HG03196 (cell line): ENCODE measurements around the gene CXCR6.

Experiments used
- ATAC-seq: cut with Tn5 transposase; IDR thresholded peaks from one replicate; pipeline ENCODE4 v1.9.1; 2021; ENCODE audit not compliant: unreplicated experiment

The CXCR6 gene

DNA sequence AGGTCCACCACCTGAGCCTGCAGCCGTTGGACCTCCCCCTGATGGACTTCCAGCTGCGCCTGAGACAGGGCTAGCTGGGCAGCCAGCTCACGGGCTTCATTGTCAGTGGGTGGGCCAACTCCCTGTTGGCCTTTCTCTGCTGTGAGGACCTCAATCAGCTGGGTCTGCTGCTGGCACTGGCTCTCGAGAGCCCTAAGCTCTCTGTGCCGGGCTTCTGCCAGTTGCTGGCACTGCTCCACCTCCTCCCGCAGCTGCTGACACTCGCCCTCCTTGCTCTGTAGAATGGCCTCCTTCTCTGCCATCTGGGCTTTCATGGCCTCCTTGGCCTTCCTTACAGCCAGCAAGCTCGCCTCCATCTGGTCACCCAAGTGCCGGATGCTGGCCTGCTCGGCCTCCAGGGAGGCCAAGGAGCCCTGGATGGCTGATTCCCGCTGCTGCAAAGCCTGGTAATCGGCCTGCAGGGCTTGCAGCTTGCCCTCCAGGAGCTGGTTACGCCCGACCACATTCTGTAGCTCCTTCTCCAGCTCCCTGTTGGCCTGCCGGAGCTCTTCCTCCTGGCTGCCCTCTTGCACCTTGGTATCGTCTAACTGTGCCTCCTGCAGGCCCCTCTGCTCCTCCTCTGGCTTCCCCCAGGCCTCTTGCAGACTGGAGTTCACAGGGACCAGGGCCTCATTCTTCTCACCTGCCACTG lies 23.8 kb downstream of the CXCR6 start:
- ATAC-seq = no peak

DNA sequence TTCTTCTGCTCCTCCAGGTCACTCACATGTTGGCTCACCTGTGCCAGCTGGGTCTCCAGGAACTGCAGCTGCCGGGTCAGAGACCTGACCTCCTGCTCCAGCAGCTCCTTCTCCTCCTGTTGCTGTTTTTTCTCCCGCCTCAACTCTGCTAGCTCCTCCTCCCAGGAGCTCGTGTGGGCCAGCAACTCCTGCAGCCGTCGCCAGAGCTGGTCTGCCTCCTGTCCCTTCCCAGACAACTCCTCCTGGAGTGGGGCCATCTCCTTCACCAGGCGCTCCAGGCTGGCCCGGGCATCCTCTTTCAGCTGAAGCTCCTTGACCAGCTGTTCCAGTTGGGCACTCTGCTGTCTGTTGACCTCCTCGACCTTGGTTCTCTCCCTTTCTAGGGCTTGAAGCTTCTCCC lies 24.5 kb downstream of the CXCR6 start:
- no peak for ATAC-seq

DNA sequence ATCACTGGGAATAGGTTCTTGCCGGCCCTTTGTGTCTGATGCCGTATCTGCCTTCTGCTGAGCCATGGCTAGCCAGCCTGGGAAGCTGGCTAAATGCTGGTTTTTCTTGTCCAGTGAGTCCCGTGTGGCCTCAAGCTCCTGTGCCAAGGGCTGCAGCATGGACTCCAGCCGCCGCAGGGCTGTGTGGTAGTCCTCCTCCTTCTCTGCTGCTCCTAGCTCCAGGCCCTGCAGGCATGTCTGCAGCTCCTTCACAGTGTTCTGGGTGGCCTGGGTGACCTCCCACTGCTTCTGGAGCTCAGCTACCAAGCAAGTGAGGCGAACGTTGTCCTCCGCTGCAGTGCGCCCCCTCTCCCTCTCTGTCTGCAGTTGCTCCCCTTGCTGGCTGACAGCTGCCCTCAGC lies 24.9 kb downstream of the CXCR6 start:
- no peak for ATAC-seq

DNA sequence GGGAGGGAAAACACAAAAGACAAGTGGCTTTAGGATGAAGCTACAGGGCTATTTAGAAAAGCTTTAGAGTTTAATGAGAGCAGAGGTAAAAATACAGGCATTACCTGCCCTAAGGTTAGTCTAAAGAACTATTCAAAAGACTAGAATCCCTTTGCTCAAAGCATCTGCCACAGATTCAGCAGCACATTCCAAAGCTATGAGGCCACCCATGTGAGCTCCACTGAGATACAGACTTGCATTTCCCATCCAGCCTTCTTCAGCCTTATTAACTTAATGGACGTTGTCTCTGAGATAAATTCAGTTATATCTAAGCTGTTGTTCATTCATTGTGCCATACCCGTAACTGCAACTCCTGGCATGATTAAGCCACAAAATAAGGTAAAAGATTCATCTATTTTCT lies 25.4 kb downstream of the CXCR6 start:
- ATAC-seq = no peak

DNA sequence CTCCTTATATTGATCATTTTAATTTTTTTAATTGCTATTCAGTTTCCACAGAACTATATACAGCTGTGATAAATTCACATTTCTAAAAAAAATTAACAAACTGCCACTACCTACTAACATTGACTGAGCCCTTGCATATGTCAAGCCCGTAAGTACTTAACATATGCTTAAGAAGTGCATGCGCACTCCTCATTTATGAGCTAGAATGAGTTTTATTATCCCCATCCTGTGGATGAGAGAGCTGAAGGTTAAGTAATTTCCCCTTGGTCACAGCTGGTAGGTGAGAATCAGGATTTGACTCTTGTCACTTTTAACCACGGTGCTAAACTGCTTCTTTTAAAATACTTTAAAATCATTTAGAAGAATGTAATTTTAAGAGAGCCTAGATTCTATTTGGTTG lies 25.9 kb downstream of the CXCR6 start:
- no peak for ATAC-seq

DNA sequence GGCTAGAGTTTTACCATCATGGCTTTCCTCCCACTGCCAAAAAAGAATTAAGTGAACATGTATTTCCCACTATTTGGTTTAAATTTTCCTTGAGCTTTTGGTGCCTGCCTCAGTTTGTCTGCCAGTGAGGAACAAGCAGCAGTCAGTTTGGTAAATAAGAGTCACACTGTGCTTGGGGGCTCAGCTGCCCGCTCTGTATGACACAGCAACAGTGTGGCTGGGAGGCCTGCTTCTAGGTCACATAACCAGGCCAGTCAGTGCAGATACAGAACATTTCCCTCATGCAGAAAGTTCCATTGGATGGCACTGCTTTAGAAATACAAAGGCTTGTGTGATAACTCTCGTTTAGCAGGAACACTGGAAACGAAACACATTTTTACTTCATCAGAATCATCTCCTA lies 26.7 kb downstream of the CXCR6 start:
- ATAC-seq = no peak

DNA sequence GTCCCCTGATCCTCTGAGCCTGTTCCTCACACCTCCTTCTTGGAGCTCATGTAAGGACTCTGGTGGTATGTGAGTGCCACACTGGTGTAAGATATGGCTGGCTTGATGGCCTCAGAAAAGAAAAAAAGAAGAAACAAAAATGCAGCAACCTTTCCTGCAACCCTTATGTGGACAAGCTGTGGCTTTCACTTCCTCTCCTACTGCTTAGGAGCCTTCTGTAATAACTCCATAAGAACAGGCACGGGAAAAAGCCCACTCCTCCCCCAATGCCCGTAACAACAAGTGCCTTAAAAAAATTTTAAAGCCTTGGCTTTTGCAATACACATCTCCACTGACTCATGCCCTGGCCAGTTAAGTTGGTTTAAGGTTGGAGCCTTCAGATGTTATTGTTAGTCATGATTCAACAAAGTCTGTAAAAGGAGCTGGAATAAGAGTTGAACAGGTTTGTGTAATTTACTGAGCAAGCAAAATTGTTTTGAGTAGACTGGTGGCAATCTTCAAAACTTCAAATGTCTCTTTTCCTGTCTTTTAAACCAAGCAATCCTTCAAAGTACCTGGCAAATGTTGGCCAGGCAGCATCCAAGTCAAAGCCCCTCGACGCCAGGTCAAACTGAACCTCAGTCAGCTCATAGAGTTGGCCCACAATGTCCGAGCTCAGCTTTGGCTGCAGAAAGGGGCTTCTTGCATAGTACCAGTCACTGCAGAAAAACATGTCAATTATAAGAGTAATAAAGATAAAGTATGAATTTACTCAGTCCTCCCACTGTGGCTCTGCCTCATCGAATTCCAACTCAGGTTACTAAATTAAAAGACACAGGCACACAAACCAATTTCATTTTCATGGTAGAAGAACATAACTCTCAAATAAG lies 29.5 kb downstream of the CXCR6 start:
- no peak for ATAC-seq

DNA sequence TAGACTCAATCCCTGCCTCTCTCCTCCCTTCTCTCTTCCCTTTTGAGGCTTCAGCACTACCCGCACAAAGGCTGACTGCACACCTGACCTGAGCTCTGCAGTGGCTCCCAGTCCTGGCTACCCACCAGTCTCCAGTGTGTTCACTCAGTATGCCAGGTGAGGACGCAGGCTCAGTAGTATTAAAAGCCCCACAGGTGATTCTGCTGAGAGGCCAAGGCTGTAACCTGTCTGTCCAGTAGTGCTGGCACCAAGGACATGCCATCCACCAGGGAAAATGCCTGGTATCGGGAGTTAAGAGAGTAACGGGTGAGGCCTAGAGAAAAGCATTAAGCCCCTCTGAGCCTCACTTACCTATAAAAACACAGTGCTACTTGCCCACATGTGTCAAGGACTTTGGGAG lies 31.4 kb downstream of the CXCR6 start:
- ATAC-seq = no peak

DNA sequence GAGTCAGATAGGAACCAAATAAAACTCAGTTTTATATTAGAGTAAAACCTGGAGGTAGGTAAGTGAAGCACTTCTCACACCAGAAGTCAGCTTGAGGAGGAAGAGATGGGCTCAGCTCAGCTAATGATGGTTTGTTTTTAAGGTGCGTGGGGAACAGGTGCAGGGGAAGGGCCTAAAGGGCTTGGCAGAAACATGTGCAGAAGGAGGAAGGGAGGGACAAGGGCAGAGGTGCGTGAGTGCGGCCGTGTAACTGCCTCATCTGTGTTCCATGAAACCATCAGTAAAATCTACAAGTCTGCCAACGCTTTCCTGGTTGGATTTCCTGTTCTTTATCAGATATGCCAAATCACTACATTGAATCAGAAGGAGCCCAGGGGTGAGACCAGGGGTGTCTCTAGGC lies 32.4 kb downstream of the CXCR6 start:
- no peak for ATAC-seq

DNA sequence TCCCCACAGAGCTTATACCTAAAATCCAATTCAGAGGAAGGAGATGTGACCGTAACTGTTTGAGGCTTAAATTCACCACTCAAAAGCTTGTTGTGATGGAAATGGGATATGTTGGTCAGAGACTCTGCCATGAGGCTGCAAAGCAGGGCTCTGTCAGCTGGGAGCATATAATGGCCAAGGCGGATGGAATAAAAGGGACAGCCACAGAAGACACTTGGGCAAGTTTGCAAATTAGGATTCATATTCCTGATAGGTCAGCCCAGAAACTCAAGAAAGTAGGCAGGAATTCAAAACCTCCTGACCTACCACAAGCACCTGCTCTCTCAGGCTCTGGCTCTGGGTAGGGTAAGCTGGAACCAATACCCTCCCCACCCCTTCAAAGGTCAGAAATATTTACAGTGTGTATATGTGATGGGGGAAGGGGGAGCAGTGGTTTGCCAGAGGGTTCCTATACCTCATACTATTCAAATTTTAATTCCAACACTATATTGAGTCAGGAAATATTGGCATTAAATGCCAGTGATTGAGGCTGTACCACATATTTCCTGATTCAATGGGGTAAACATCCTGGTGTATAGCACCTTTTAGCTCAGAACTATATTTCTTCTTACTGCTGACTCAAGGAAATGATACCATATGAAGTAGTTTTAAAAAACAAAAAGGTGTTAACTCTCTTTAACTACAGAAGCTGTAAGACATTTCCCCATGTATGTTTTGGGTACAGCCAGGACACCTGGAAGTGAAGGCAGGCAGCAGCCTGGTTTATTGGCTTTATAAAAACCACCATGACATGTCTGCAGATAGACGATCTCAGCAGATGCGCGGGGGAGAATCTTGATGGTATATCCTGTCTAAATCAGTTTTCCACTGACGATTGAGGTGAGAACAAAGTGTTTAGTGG lies 33.2 kb downstream of the CXCR6 start:
- ATAC-seq = no peak

DNA sequence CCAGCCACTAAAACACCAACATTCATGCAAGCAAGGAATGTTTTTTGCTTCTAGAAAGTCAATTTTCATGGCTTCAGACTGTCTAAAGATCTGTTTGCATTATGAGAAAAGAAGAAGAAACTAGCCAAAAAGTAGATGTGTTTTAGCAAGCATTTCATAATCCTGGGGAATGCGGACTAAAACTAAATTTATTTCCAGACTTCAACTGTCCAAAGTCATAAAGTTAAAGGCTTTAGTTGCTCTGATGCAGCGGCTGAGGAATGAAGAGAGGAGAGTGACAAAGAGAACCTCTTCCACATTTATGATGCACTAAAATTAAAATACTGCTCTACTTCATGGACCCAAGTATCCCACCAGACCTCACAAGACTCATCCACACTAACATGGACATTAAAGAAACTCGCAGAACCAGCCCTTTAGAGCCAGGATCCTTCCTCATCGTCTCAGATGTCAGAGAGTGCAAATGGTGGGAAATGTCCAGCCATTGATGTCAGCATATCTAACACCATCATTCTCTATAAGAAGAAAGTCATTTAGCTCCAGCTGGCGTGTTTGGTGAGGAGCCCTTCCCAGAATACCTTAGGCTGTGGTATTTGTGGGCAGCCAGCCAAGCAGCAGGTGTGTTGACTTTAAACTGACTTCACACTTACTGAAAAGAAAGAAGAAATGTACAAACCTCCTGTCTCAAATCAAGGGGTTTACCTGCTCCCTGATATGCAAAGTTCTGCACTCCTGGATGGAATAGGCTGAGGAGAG lies 34.9 kb downstream of the CXCR6 start:
- no peak for ATAC-seq

DNA sequence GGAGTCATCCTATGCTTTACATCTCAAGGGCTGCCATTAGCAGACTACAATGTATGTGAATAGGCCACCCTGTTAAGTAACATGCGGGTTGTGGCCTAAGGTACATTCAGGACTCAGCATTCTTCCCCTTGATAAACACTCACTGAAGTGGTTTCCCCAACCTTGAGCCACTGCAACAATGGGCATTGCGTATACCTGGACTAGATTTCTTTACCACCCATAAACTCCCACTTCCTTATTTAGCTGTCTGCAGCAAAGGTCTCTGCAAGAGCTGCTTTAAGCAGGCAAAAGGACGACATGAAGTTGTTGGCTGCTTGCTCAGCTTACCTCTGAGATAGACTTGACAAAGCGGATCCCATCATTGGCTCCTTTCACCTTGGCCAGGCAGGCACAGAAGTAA lies 36.1 kb downstream of the CXCR6 start:
- ATAC-seq = no peak

DNA sequence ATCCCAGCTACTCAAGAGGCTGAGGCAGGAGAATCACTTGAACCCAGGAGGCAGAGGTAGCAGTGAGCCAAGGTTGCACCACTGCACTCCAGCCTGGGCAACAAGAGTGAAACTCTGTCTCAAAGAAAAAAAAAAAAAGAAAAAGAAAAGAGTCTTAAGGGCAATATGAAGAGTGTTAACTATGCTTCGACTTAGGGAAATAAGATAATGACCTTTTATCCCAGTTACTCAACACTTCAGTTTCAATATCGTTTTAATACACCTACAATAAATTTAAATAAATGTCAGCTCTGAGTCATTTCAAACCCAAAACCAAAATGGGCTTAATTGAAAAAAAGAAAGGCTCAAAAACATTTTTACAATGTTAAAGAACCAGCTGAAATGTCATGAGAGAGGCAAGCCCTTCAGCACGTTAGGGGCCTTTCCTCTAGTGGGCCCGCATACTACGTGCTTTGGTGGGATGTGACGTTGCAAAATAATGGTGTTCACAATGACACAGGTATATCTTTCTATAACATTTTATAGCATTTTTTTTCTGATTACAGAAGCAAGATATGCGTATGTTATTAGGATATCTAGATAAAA lies 37.1 kb downstream of the CXCR6 start:
- no peak for ATAC-seq

DNA sequence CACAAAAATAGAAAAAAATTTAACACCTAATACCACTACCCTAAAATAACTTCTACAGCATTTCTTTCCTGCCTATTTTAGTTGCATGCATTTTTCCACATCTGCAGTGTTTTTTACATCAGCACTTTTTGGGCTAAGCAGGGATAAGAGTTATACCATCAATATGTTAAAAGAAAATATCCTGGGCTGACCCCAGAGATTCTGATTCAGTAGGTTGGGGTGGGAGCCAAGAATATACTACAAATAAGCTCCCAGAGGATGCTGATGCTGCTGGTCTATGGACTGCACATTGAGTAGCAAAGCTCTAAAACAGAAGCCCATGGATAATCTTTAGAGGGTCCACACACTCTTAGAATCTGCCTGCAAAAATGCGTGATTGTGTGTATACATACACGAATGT lies 37.6 kb downstream of the CXCR6 start:
- ATAC-seq = no peak

DNA sequence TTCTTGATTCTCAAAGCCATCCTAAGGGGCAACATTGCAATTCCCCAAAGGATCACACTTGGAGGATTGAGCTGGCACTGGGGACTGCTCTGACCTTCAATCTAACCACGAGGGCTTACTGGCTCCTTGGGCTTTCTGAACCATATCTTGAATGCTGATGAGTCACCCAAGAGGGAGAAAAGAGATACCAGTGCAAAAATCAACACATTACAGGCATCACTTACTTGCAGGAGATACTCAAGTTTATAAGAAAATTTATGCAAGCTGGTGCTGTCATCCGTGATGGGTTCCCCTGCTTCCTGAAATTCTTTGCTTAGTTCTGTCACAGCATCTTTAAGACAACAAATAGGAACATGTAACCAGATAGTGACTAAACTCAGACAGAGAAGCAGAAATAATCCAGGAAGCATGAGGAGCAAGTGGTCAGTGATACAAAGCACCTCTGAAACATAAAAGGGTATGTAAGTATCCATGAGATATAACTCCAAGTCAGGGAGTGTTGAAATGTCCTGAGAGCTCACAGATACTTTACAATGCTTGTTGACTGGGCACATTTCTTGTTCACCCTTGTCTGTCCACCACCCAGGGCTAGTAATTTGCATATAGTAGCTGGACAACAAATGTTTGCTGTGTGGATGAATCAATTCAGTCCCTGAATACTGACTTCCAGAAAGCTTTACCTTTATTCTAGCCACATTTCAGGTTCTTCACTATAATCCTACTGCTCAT lies 38.2 kb downstream of the CXCR6 start:
- ATAC-seq = no peak

DNA sequence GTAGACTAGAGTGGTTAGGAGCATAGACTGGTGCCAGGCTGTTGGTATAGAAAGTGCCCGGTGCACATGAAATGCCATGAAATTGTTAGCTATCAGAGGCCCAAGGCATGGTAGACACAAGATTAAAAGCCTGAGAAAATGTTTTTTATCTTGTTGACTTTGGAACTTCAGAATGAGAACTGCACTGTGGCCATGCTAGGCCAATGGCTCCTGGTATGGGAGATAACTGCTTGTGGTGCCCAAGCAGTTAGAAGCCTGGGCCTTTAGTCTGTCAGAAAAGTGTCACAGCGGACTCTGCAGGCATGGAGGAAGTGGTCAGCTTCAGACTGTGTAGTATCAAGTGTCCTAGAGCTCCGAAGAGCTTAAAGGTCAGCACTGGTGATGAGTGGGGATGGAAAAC lies 40.5 kb downstream of the CXCR6 start:
- ATAC-seq = no peak

DNA sequence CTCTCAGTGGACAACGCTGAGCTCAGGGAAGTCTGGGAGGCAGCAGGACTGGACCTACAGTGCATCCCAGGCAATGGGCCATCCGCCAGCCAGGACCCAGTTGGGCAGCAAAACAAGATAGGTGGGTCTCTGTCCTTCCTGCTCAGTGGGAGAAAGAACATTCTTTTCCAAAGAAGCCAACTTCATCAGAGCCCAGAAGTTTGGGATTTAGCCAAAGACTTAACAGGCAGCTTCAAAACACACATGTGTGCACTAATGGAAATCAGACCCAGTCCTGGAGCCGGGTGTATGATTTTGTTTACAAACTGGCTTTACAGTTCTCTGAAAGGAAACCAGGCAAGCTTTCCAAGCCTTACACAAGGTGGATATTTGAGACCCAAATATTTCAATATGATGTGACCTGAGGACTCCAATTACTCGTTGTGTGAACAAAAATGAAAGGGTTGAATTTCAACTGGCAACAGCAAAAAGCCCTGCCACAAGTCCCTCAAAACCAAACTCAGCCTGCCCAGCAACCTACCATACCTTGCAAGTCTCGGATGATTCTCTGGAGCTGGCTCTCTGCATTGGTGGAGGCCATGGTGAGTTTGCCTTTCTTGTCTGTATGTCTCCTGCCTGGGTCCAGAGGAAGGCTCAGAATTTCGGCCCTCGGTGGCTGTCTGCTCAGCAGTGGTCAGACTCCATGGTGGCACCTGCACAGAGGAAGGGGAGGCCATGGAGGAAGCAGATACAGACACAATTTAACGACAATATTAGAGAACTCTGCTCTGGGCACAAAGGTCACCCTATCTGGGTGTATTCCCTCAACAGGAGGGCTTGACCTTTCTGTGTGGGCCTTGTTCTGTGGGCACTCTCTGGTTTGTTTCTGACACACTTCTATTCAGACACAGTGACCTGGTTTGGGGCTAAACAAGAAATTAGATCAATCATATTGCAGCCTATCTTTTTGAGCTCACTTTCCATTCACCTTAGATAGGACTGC lies 41.4 kb downstream of the CXCR6 start:
- ATAC-seq = no peak

DNA sequence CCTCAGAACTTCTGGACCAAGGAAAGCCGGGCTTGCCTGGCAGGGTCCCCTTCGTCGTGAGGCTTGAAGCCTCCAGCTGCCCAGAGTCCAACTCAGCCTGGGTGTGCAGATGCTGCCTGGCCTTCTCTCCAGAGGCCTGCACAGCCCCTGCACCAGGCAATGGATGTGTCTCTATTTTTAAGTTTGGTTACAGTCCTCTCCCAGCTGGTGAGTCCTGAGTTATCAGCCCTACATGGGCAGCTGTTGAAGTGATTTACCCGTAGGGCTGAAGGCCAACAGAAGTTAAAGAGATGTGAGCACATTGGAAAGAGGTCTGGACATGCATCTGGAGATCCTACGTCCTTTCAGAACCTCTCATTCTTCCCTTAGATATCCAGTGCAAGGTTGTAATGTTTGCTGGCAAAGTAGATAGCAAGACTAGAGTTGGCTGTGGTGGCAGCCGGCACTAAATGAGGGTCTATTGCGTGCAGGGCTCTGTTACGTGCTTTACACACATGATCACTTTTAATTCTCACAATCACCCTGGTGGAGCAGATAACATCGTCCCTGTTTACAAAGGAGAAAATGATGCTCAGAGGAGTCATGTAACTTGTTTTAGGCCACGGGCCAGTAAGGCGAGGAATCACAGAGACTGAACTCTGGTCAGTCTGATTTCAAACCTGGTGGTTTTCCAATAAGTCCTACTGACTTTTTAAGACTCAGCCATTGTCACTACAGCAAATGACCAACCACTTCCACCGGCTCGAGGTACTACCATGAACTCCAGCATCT lies 42.5 kb downstream of the CXCR6 start:
- ATAC-seq = no peak
